Measurements from ENCODE around the gene PGLYRP2. TPM values are rescaled to one million over a fixed set of nuclear protein-coding genes. Genes with fewer than 3 reads are reported as not detected.
"Not testable (repeated sequence)": the region's sequence is repeated elsewhere in the genome, so short reads cannot be mapped to it uniquely, and the experiment has no call there.

PGLYRP2 gene
- total RNA-seq, 2 experiments from 2014 or later = not detected

- Mint-ChIP-seq H3K4me1 (ENCODE audit: low read depth) (peaks cover 27% of the 10 kb centered on the region), H3K4me3 (no peak overlapping the region), H3K27ac (no peak overlapping the region), H3K27me3 (no peaks in the 10 kb centered on the region), H3K36me3 (ENCODE audit: low read depth) (peaks cover 11% of the 10 kb centered on the region), H3K9me3 (peaks cover 2% of the 10 kb centered on the region)
- Histone ChIP-seq H3K27ac (ENCODE audit: low read depth in 1 of 2, low read length in 2 of 2) (no peak overlapping the region), H3K36me3 (ENCODE audit: insufficient read depth, low read length) (no peaks in the 10 kb centered on the region), H3K9me3 (ENCODE audit: control insufficient read depth in 1 of 2, insufficient read depth in 1 of 2, low read length in 2 of 2) (peaks cover 16 to 24% of the 10 kb centered on the region in 2 experiments), H3K4me1 (ENCODE audit: insufficient read depth, low read length) (peaks cover 17% of the 10 kb centered on the region), H3K27me3 (ENCODE audit: control insufficient read depth in 1 of 2, insufficient read depth in 2 of 2, low read length in 2 of 2) (no peaks in the 10 kb centered on the region), H3K4me3 (ENCODE audit: low read length) (no peak overlapping the region)
- TF ChIP-seq CTCF (IDR thresholded peaks at IDR 0.05) = no peak
- ATAC-seq (ENCODE audit: poor library complexity) = no peak
- ChIA-PET POLR2A (interaction anchor here (1.0 kb wide), 1 partner anchor 34 kb away, joined by 3 read pairs; no protein-coding TSS in a partner anchor), CTCF (no interaction called here)
- DNase-seq = no peak
- intact Hi-C loops (cut with DNase I, micrococcal nuclease) = loop anchor here in 1 of 2 experiments (10.0 kb wide), 1 partner anchor 53 kb away; the partner anchor contains the start of gene RASAL3
Measured at GRCh38 chr19:15517778-15518177, 38.5 kb upstream of the PGLYRP2 start.

GRCh38 chr19:15516363-15516762 lies 37.1 kb upstream of the PGLYRP2 start:
- no peak for TF ChIP-seq CTCF (IDR thresholded peaks at IDR 0.05)
- Histone ChIP-seq H3K9me3 (ENCODE audit: control insufficient read depth in 1 of 2, insufficient read depth in 1 of 2, low read length in 2 of 2) (peaks cover 16 to 24% of the 10 kb centered on the region in 2 experiments), H3K27ac (ENCODE audit: low read depth in 1 of 2, low read length in 2 of 2) (no peak overlapping the region), H3K4me3 (ENCODE audit: low read length) (no peak overlapping the region), H3K4me1 (ENCODE audit: insufficient read depth, low read length) (peaks cover 17% of the 10 kb centered on the region), H3K36me3 (ENCODE audit: insufficient read depth, low read length) (no peaks in the 10 kb centered on the region), H3K27me3 (ENCODE audit: control insufficient read depth in 1 of 2, insufficient read depth in 2 of 2, low read length in 2 of 2) (peaks cover 0 to 1% of the 10 kb centered on the region in 2 experiments)
- H3K9me3 Mint-ChIP-seq = peaks cover 2% of the 10 kb centered on the region
- intact Hi-C loops (cut with DNase I, micrococcal nuclease) = loop anchor here in 1 of 2 experiments (10.0 kb wide), 1 partner anchor 52 kb away; the partner anchor contains the start of gene RASAL3
- ChIA-PET POLR2A (no interaction called here), CTCF (no interaction called here)
- H3K27ac Mint-ChIP-seq = peak overlapping the region; percentile 47
- DNase-seq = no peak
- ATAC-seq (ENCODE audit: poor library complexity) = no peak
- peaks cover 27% of the 10 kb centered on the region for H3K4me1 Mint-ChIP-seq (ENCODE audit: low read depth)
- no peak overlapping the region for H3K4me3 Mint-ChIP-seq
- H3K27me3 Mint-ChIP-seq = no peaks in the 10 kb centered on the region
- peaks cover 11% of the 10 kb centered on the region for H3K36me3 Mint-ChIP-seq (ENCODE audit: low read depth)

GRCh38 chr19:15515227-15515625 lies 35.9 kb upstream of the PGLYRP2 start:
- Mint-ChIP-seq H3K36me3 (ENCODE audit: low read depth) (peaks cover 11% of the 10 kb centered on the region), H3K4me1 (ENCODE audit: low read depth) (peaks cover 29% of the 10 kb centered on the region), H3K27ac (peak overlapping the region; percentile 91), H3K4me3 (peak overlapping the region; percentile 77)
- DNase-seq; H3K27me3 ChIP-seq (ENCODE audit: control insufficient read depth in 1 of 2, insufficient read depth in 2 of 2, low read length in 2 of 2); H3K9me3 Mint-ChIP-seq; ATAC-seq (ENCODE audit: poor library complexity); H3K4me3 ChIP-seq (ENCODE audit: low read length); H3K27me3 Mint-ChIP-seq; H3K36me3 ChIP-seq (ENCODE audit: insufficient read depth, low read length): not testable (repeated sequence)
- H3K4me1 ChIP-seq (ENCODE audit: insufficient read depth, low read length) = peaks cover 22% of the 10 kb centered on the region
- peak overlapping the region; percentile 47 to 81 for H3K27ac ChIP-seq (ENCODE audit: low read depth in 1 of 2, low read length in 2 of 2)
- CTCF ChIA-PET = interaction anchor here (1.1 kb wide), 1 partner anchor 96 kb away, joined by 4 read pairs; the partner anchor contains the start of gene AKAP8L
- POLR2A ChIA-PET = interaction anchor here (0.7 to 2.7 kb wide), 12 partner anchors 9 to 136 kb away, joined by 3 to 15 read pairs (median 4); partner anchors contain the start of genes AKAP8 and AKAP8L
- intact Hi-C loops (cut with DNase I, micrococcal nuclease) = loop anchor here in 1 of 2 experiments (10.0 kb wide), 1 partner anchor 50 kb away; the partner anchor contains the start of gene RASAL3
- H3K9me3 ChIP-seq (ENCODE audit: control insufficient read depth in 1 of 2, insufficient read depth in 1 of 2, low read length in 2 of 2) = peaks cover 16 to 24% of the 10 kb centered on the region in 2 experiments

Data from CD4-positive, alpha-beta T cell (primary cell).